HL-60/S4 treated with retinoic acid at 250 ng/mL for 4 days and 3 days (cell line): ENCODE measurements around the gene SPTAN1.

Source experiments
- in situ Hi-C: fragments of 300-500 bp; cut with MboI; formaldehyde crosslinking; loops from 2 replicates; pipeline ENCODE4 v1.7.0; 2022; ENCODE audit warnings: low sequenced_read_pairs

The SPTAN1 gene

GRCh38 chr9:128595471-128595870, 43.1 kb downstream of the SPTAN1 start:
- in situ Hi-C loops = no loop called here

- in situ Hi-C loops = no loop called here
Measured at GRCh38 chr9:128600099-128600498, 47.7 kb downstream of the SPTAN1 start.

DNA sequence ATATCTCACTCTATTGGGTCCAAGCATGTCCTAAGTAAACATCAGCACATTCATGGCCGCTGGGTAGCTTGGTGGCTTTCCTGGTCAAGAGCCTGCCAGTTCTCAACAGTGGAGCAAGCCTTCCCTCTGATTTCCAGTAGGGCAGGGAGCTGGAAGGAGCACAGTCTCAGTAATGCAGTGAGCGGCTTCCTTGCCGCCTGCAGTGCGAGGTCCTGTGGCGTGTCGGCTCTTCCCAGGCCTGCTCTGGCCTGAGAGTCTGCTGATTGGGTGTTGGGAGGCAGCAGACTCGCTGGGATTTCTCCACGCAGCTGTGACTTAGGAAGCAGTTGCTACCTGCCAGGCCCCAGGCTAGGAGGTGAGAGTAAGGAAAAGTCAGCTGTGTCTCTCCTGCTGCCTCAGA, 51.3 kb downstream of the SPTAN1 start:
- in situ Hi-C loops = no loop called here

DNA sequence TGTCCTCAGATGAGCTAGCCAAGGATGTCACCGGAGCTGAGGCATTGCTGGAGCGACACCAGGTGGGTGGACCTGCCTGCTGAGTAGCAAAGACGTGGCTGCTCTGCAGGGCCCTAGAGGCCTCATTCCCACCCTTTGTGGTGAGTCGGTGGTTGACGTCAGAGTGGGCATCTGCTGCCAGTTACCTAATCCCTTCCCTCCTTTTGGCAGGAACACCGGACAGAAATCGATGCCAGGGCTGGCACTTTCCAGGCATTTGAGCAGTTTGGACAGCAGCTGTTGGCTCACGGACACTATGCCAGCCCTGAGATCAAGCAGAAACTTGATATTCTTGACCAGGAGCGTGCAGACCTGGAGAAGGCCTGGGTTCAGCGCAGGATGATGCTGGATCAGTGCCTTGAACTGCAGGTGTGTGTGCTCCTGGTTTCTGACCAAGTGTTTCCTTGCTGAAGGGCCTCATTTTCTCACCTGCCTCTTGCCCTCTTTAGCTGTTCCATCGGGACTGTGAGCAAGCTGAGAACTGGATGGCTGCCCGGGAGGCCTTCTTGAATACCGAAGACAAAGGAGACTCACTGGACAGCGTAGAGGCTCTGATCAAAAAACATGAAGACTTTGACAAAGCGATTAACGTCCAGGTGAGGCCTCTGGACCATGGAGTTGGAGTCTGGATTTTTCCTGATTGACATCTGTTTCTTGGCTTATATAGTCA, 55.4 kb downstream of the SPTAN1 start:
- in situ Hi-C loops = no loop called here

- in situ Hi-C loops = no loop called here
Measured at GRCh38 chr9:128610897-128611296, 58.5 kb downstream of the SPTAN1 start.

DNA sequence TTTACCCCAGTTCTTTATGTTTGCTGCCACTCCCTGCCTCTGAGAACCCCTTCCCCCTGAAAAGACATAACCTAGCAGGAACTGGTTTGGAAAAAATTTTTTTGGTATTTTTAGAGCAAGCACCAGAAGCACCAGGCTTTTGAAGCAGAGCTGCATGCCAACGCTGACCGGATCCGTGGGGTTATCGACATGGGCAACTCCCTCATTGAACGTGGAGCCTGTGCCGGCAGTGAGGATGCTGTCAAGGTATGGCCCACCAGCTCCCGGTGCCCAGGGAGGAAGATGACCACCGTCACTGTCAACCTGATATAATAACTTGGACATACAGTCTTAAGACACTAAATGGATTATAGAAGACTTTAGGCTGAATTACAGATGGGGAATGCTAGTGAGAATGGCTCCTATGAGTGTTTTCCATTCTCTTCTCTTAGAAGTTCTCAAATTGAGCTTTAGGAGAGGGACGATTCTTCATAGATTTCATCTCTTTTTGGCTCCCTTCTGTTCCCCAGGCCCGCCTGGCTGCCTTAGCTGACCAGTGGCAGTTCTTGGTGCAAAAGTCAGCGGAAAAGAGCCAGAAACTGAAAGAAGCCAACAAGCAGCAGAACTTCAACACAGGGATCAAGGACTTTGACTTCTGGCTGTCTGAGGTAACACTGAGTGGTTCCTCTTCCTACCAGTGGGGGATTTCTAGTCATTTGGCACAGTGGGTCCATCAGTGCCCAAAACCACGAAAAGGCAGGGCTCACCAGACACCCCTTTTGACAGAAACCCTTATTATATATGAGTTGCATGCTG, 59.4 kb downstream of the SPTAN1 start:
- in situ Hi-C loops = no loop called here

- in situ Hi-C loops = no loop called here
Measured at GRCh38 chr9:128614728-128615127, 62.3 kb downstream of the SPTAN1 start.

GRCh38 chr9:128615571-128615970, 63.2 kb downstream of the SPTAN1 start:
- in situ Hi-C loops = no loop called here

GRCh38 chr9:128617943-128618342, 65.6 kb downstream of the SPTAN1 start:
- in situ Hi-C loops = no loop called here

DNA sequence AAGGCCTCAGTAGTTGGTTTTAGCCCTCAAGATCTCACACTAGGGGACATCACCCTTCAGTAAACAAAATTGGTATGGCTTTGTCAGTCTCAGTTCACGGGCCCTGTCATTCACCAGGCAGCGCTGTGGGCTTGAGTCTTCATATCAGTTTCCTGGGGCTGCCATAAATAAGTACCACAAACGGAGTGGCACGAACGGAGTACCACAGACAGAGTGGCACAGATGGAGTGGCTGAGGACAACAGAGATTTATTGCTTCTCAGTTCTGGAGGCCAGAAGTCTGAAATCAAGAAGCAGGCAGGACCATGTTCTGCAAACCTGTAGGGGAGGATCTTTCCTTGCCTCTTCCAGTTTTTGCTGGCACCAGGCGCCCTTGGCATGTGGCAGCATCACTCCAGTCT, 66.7 kb downstream of the SPTAN1 start:
- in situ Hi-C loops = no loop called here

DNA sequence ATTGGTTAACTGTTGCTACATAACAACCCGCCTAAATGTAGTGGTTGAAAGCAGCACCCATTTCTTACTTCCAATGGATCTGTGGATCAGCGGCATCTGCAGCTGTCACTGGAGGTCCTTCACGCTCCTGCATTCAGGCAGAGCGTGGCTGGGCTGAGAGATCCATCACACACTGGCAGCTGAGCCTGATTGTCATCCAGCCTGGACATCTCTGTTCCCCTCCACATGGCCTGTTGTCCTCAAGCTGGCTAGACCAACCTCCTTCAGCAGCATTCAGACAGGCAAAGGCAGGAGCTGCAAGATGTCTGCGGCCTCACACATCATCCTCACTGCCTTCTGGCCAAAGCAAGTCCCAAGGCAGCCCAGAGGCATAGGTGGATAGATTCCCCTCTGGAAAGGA, 67.4 kb downstream of the SPTAN1 start:
- in situ Hi-C loops = no loop called here

DNA sequence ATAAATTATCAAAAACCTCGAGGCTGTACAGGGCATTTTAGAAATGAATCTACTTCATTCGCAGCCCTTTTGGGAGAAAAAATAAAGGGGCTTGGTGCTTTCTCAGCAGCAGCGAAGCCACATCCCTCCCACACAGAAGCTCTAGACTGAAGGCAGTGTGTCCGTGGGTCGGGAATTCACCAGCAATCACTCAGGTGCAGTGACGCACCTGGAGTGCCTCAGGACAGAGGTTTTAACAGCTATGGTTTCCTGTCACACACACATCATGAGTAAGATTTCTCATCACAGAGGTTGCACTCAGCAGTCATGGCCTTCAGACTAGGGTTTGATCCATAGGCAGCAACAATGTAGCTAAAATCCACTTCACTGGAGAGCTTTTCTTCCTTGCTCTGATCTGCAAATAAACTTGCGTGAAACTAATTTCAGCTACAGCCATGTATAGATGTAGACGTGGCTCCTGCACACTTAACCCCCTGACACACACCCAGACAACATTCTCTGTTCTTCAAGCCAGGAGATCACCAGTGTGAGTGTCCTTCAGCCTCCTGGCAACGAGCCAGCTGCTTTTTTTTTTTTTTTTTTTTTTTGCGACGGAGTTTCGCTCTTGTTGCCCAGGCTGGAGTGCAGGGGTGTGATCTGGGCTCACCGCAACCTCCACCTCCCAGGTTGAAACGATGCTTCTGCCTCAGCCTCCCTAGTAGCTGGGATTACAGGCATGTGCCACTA, 69.5 kb downstream of the SPTAN1 start:
- in situ Hi-C loops = no loop called here

GRCh38 chr9:128624566-128624965, 72.2 kb downstream of the SPTAN1 start:
- in situ Hi-C loops = no loop called here

DNA sequence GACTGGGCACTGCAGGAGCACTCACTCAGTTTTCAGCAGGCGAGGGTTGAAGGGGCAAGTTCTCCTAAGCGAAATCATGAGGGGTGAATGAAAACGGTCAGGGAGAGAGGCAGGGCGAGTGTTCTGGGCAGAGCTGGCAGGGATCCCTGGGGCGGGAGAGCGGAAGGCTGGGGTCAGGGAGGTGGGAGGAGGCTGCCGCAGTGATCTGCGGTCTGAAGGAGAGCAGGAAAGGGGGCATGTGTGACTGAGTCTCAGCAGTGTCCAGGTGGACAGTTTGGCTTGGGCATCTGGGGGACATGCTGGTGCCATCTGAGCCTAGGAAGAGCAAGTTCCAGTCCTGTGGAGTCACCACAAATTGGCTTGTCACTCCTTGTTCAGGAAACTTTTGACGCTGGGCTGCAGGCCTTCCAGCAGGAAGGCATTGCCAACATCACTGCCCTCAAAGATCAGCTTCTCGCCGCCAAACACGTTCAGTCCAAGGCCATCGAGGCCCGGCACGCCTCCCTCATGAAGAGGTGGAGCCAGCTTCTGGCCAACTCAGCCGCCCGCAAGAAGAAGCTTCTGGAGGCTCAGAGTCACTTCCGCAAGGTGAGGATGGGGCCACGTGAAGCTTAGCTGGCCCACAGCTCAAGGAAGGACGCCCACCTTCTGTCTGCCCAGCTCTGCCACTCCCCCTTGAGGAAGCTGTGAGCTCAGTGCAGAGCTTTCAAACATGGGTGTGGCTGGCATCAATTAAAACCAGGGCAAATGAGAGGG, 73.2 kb downstream of the SPTAN1 start:
- in situ Hi-C loops = no loop called here

DNA sequence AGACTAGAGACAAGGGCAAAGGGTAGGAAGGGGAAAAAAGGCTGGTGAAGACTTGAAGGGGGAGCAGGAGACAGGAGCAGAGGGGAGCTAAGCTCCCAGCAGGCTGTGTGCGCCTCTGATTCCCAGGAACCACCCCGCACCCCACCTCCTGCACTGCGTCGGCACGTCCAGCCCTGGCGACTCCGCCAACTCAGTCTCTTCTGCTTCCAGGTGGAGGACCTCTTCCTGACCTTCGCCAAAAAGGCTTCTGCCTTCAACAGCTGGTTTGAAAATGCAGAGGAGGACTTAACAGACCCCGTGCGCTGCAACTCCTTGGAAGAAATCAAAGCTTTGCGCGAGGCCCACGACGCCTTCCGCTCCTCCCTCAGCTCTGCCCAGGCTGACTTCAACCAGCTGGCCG, 73.8 kb downstream of the SPTAN1 start:
- in situ Hi-C loops = no loop called here

DNA sequence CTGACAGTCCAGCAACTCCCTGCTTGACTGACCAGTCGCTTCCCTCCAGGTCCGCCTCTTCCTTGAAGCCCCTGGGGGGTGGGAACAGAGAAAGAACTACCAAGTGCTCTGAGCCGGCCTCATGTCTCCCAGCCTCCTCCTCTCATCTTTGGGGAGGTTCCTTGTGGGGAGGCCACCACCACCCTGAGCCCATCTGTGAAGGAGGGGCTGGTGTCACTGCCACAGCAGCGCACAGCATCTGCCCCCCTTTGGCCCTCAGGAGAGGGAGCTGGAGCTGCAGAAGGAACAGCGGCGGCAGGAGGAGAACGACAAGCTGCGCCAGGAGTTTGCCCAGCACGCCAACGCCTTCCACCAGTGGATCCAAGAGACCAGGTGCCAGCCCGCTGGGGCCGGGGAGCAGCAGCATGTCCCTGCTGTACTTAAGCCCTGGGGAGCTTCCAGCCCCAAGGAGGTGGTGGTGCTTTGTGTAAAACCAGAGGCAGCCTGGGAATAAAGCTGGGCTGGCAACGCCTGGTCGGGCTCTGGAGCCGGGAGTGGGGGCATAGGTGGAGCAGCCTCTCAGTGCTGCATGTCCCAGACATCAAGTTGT, 74.8 kb downstream of the SPTAN1 start:
- in situ Hi-C loops = no loop called here

DNA sequence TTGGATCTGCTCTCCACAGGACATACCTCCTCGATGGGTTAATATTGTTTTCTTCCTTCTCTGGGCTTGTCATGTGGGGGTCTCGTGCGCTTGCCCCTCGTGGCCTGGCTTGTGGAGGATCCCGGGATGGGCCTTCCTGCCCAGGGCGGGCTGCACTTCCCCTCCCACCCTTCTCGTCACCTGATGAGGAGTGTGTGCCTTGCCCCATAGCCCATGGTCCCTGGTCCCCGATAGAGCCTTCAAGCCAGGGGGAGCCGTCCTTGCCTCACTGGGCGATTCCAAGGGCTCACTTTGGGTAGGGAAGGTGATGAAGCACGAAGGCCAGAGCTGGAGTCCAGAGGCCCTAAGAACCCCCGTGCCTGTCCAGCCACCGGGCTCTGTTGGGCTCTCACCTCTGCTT, 75.5 kb downstream of the SPTAN1 start:
- in situ Hi-C loops = no loop called here

- in situ Hi-C loops = no loop called here
Measured at GRCh38 chr9:128628471-128629048, 76.2 kb downstream of the SPTAN1 start.

- in situ Hi-C loops = no loop called here
Measured at GRCh38 chr9:128629136-128629535, 76.7 kb downstream of the SPTAN1 start.

DNA sequence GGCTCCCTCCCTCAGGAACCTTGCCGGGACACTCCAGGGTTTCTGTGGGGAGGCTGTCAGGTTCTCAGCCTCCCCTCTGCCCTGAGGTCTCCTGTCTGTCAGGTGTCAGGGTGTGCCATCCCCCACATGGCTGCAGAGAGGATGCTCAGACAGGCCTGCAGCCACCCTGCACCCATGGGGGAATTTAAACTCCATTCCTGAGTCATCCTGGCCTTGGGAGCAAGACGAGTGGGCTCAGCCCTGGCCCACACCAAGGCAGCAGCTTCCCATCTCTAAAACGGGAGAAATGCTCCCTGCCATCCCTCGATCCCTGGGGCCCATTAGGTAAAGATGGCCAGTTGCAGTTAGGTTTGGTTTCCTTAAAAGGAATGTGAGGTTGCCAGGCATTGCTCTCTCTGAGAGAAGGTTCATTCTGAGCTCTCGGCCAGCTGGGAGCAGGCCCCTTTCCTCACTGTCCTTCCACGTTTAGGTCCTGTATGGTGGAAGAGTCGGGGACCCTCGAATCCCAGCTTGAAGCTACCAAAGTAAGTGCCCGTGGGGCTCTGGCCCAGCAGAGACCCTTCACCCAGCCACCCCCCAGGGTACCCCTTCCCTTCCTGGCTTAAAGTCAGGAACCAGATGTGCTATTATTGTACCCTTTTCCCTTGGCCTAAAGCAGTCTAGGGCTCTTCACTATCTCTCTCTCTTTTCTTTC, 77.6 kb downstream of the SPTAN1 start:
- in situ Hi-C loops = no loop called here
